ENCODE measurements around the gene CYP39A1.

The CYP39A1 gene, protein sequence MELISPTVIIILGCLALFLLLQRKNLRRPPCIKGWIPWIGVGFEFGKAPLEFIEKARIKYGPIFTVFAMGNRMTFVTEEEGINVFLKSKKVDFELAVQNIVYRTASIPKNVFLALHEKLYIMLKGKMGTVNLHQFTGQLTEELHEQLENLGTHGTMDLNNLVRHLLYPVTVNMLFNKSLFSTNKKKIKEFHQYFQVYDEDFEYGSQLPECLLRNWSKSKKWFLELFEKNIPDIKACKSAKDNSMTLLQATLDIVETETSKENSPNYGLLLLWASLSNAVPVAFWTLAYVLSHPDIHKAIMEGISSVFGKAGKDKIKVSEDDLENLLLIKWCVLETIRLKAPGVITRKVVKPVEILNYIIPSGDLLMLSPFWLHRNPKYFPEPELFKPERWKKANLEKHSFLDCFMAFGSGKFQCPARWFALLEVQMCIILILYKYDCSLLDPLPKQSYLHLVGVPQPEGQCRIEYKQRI

DNA sequence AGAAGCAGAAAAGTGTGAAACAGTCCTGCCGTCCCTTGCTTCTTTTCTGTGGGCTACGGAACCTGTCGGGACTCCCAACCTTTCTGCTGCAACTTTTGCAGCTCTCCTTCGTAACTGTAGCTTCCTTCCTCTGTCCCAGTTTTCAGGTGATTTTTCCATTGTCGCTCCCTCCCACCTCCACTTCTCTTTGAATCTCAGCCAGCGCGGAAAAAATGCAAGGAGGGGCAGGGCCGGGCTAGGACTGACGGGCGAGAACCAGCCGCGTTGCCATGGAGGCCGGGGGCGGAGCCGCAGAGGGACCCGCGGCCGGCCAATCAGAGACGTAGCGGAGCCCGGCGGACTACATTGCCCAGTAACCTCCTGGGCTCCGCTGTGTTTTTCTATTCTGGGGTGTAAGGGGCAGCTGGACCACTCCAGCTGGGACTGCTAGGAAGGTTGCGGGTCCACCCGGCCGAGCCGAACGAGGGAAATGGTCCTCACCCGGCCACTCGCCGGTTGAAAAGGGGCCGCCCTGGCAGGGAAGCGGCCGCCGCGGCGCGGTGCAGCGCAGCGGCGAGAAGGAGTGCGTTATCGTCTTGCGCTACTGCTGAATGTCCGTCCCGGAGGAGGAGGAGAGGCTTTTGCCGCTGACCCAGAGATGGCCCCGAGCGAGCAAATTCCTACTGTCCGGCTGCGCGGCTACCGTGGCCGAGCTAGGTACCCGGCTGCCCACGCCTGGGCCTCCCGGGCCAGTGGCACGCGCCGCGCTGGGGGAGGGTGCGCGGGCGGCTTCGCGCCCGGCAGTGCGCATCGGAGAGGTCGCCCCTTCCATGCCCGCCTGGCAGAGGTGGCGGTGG lies at the start of gene CYP39A1, which contains the start of gene SLC25A27:
Gene CYP39A1, minus strand, starts transcription at position 216 of the 836 bp plus-strand sequence. CDS start 236 bp downstream, outside the sequence.
Gene SLC25A27, plus strand, starts transcription at position 373 of the 836 bp plus-strand sequence. Its CDS starts 218 bp downstream, at position 591.
- DNase-seq (ENCODE audit: low read depth in 2 of 2): peak; percentile 67 to 81

DNA sequence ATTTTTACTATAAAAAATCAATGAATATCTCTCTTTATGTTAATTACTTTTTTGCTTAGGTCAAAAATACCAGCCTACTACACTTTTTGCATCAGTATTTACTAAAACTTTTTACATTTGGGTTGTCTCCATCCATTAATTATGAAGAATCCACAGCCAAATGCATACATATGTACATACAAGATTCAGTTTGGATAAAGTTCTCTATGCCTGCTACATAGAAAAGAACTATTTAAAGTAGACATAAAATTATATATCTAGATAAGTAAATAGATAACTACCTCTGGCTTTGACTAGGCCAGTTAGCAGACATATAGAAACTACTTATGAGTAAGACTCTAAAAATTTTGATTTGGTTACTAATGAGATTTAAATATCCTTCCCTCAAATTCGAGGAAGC lies 47.4 kb upstream of the CYP39A1 start:
- no peak for DNase-seq (ENCODE audit: low read depth in 2 of 2)

DNA sequence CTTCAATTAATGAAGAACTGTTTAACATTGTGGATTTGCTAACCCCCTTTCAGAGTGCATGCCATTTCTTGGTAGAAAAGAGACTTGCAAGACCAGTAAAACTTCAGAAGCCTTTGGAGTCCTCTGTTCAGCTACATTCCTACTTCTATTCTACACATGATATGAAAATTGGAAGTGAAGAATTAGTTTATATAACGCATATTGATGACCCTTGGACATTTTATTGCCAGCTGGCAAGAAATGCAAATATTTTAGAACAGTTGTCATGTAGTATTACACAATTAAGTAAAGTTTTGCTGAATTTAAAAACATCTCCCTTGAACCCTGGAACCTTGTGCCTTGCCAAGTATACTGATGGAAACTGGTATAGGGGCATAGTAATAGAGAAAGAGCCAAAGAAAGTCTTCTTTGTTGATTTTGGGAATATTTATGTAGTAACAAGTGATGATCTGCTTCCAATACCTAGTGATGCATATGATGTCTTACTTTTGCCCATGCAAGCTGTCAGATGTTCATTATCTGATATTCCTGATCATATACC lies 38.4 kb upstream of the CYP39A1 start:
- DNase-seq (ENCODE audit: low read depth in 2 of 2): no peak

DNA sequence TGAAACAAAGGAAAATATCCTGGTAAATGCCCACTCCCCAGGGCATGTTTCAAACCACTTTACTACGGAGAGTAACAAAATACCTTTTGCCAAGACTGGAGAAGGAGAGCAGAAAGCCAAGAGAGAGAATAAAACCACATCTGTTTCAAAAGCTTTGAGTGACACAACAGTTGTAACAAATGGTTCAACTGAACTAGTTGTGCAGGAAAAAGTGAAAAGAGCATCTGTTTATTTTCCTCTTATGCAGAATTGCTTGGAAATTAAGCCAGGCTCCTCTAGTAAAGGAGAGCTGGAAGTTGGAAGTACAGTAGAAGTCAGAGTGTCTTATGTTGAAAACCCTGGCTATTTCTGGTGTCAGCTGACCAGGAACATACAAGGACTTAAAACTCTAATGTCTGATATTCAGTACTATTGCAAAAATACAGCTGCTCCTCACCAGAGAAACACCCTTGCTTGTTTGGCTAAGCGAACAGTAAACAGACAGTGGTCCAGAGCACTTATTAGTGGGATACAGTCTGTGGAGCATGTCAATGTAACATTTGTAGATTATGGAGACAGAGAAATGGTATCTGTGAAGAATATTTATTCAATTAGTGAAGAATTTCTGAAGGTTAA lies 37.6 kb upstream of the CYP39A1 start:
- no peak for DNase-seq (ENCODE audit: low read depth in 2 of 2)

DNA sequence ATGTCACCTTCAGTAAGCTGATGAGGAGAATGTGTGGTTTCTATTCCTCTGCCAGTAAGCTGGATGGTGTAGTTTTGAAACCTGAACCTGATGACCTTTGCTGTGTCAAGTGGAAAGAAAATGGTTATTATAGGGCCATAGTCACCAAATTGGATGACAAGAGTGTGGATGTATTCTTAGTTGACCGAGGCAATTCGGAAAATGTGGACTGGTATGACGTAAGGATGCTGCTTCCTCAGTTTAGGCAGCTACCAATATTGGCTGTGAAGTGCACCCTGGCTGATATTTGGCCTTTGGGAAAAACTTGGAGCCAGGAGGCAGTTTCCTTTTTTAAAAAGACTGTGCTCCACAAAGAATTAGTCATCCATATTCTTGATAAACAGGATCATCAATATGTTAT lies 37.0 kb upstream of the CYP39A1 start:
- no peak for DNase-seq (ENCODE audit: low read depth in 2 of 2)

DNA sequence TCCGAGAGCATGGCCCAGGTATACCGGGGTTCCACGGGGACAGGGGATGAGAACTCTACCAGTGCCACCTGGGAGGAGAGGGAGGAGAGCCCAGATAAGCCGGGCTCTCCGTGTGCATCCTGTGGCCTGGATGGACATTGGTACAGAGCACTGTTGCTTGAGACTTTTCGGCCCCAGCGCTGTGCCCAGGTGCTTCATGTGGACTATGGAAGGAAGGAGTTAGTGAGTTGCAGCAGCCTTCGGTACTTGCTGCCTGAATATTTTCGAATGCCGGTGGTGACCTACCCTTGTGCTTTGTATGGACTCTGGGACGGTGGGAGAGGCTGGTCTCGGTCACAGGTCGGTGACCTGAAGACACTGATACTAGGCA lies 36.3 kb upstream of the CYP39A1 start:
- no peak for DNase-seq (ENCODE audit: low read depth in 2 of 2)

DNA sequence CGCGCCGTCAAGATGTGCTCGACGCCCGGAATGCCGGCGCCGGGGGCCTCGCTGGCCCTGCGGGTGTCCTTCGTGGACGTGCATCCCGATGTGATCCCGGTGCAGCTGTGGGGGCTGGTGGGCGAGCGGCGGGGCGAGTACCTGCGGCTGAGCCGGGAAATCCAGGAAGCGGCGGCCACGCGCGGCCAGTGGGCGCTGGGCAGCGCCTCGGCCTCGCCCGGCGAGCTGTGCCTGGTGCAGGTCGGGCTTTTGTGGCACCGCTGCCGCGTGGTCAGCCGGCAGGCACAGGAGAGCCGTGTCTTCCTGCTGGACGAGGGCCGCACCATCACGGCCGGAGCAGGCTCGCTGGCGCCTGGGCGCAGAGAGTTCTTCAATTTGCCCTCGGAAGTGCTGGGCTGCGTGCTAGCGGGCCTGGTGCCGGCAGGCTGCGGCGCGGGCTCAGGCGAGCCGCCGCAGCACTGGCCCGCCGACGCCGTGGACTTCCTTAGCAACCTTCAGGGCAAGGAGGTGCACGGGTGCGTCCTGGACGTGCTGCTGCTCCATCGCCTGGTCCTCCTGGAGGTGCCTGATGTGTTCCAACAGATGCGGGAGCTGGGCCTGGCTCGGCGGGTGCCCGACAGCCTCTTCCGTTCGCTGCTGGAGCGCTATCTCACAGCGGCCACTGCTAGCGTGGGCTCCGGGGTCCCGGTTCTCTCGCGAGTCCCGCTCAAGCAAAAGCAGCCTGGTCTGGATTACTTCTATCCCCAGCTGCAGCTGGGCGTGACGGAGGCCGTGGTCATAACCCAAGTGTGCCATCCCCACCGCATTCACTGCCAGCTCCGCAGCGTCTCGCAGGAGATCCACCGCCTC lies 35.7 kb upstream of the CYP39A1 start:
- no peak for DNase-seq (ENCODE audit: low read depth in 2 of 2)

DNA sequence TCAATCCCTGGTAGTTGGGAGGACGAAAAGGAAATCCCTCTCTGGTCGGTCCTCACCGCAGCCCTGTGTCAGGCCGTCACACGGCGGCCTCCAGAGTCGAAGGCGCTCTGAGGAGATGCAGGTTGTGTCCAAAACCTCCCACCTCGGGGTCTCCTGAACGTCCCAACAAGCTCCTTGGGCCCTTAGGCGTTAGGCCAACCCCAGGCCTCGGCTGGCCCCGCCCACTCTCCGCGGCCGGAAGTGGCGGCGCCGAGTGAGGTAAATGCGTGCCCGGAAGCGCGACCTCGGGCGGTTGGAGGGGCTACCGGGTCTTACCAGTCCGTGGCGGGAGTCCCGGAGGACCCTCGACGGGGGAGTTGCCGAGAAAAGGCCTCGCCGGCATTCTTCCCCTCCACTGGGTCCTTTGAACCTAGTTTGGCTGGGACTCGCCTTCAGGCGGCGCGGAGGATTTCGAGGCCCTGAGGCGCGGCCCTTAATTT lies 35.0 kb upstream of the CYP39A1 start, which contains the start of gene TDRD6:
Gene TDRD6, plus strand, starts transcription at position 267 of the 479 bp plus-strand sequence. CDS start 244 bp downstream, outside the sequence.
- DNase-seq (ENCODE audit: low read depth in 2 of 2): no peak

DNA sequence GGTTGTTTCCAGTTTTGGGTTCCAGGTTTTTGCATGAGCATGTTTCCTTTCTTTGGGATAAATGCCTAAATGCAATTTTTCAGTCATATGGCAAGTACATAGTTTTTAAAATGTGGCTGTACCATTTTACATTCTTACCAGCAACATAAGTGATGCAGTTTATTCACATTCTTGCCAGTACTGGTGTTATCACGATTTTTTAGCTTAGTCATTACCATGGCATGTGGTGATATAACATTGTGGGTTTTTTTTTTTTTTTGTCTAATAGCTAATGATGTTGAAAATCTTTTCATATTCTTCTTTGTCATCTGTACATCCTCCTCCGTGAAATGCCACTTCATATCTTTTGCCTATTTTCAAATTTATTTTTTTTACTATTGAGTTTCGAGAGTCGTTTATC lies 32.2 kb upstream of the CYP39A1 start:
- DNase-seq (ENCODE audit: low read depth in 2 of 2): no peak

DNA sequence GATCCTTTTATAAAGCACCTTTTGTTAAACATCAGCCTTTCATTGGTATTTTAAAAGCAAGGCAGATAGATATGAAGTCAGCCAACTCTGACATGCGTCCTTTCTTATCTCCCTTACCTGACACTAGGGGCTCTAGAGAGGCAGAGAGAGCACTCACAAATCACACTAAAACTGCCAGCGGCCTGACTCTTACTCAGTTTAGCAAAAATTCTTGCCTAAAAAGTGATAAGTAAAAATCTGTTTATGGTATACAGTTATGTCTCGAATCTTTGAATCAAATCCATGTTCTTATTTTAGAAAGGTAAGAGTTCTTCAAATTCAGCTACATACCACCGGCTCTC lies 24.7 kb upstream of the CYP39A1 start:
- no peak for DNase-seq (ENCODE audit: low read depth in 2 of 2)

DNA sequence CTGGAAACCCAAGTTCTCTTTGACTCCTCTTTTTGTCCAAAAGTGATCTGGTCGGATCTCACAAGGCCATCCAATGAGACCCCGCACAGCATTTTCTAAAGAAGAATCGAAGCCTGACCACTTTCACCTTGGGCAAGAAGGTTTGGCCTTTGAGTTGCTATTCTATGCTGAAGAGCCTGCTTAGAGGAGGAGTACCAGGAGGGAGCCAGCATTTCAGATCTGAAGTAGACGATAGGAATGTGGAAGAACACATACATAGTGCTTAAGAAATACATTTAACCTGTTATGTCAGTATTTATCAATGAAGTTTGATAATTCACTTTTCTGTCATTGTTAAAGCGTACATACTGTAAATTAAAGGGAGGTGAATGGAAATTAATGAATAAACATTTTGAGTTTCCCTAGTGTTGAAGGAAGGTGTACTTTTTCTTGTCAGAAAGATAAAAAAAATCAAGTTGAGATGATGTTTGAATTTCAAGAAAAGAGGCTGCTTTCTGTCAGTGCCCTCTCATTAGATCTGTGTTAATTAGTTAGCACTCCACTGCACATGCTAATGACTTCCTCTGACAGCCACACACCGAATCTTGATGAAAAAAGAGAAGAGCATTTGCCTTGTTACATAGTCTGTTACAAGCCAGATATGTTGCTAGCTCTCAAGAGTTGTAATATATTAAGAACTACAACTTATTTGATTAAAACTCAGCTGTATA lies 24.1 kb upstream of the CYP39A1 start:
- no peak for DNase-seq (ENCODE audit: low read depth in 2 of 2)

DNA sequence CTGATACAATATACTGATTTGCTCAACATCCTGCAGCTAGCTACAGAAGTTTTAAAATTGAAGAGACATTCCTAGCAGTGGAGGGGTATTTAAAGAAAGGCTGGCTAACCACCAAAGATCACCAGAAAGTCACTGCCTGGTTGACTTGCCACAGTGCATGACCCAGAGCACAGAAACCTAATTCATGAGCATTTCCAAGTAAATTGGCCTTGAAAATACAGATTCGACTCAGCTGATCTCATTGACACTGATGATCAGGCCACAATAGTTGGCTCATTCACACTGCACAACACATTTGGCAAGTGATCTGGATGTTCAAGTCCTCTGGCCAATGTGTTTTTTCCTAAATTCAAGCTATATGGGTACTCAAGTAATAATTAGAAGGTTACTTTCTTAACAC lies 21.8 kb upstream of the CYP39A1 start:
- DNase-seq (ENCODE audit: low read depth in 2 of 2): no peak

DNA sequence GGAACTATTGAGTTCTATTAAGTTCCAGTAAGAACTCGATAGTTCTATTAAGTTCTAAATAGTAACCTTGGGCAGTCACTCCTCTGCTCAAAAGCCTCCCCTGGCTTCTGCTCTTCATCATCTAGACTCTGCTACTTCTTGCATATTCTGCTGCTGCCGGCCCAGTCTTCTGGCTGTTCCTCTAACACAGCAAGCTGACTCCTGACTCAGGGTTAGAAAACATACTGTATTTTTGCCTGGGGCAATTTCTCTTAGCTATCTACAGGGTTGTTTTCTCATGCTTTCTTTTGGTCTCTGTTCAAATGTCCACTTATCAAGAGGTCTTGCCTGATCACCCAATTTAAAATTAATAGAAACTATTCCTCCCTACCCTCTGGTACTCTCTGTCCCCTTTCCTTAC lies 14.8 kb upstream of the CYP39A1 start:
- no peak for DNase-seq (ENCODE audit: low read depth in 2 of 2)

DNA sequence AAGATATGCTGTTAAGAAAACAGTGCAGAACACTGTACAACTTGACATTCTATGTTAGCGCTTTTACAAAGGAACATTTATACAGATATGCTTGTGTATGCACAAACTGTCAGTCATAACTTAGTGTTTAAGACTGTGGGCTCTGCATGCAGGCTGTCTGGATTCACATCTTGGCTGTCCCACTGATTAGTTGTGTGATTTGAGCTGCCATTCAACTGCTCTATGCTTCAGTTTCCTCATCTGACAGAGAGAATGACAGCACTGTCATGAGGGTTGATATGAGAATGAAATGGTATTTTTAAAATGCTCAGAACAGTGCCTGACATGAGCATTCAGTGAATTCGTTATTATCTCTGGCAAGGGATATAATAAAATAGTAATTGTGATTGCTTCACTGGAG lies 8.9 kb upstream of the CYP39A1 start:
- no peak for DNase-seq (ENCODE audit: low read depth in 2 of 2)

DNA sequence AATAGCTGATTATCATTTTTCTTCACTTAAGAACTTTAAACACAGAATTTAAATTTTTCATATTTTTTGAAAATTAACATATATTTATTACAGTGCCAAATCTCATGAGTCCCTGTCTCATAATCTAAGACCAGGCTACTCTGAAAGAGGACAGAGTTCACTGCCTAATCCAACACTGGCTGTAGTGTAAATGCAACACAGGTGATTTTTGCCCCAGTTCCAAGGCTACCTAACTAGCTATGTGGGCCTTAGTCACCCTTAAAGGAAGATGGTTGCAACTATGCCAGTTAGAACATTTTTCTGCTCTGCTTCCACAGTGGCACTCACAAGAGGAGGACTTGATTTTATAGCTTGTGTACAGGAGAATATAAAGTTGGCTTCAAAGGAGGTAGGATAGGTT lies 5.0 kb upstream of the CYP39A1 start:
- DNase-seq (ENCODE audit: low read depth in 2 of 2): no peak

DNA sequence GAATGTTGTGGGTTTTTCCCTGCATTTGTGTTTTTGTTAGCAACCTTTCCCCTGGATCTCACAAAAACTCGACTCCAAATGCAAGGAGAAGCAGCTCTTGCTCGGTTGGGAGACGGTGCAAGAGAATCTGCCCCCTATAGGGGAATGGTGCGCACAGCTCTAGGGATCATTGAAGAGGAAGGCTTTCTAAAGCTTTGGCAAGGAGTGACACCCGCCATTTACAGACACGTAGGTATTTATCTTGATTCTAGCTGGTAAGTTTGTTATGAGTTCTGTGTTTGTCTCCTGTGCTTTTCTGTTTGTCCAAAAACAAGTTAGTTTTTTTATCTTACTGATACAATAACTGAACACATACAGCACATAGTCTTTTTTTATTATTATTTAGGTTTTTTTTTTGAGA lies 3.2 kb upstream of the CYP39A1 start:
- DNase-seq (ENCODE audit: low read depth in 2 of 2): no peak

DNA sequence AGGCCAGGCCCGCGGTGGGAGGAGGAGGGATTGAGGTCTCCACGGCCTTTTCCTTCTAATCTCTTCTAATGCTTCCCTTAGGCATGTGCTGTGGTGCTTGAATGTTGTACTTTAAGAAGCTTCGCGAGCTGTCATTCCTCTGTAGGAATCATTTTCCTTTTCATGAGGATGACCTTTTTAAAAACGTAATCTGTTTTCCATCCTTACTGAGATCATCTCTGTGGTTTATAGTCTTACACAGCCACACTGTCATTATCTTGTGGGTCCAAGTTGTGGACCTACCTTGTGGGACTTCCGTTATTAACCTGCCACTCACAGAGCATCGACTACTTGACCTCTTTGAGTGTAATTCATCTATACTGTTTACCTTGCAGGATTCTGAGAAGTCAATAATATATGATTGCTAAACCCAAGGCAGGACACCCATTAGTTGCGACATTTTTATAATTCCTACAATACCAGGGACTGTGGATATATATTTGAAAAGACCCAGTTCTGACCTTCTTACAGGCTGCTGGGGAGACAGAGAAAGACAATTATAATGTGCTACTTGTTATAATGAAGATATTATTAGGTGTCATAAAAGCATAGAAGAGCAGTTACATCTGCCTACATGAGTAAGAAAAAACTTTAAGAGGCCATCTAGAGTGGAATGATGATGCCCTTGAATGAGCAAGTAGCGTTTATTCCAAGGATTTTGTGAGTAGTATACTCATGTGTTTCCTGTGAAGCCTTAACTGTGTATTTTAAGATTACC lies 999 bp upstream of the CYP39A1 start:
- DNase-seq (ENCODE audit: low read depth in 2 of 2): no peak

DNA sequence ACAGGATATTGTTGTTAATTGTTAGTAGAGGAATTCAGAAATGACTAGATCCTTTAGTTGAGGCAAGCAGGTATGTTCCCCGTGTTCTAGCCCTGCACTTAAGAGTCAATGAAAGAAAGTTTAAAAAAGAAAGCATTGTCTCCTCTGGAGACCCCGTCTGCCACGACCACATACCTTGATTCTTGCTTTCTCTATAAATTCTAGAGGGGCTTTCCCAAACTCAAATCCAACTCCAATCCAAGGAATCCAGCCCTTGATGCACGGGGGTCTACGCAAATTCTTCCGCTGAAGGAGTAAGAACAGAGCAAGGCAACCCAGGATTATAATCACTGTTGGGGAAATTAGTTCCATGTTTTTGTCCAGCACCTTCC lies 401 bp downstream of the CYP39A1 start:
- DNase-seq (ENCODE audit: low read depth in 2 of 2): no peak

DNA sequence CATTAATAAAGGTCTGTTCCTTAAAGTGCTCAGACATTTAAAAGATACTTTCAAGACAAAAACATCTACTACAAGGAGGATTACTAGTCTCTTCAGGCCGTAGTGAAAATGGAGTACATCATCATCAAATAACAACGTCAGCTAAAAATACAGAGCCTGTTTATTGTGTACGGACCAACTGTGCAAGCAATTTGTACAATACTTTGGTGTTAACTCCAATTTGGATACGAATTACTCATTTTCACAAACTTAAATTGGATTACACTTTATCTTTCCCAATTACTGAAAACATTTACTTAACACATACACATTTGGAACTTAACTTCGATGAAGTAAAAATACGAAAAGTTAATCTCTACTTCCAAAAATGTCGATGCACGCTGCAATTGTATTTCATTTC lies 802 bp downstream of the CYP39A1 start:
- DNase-seq (ENCODE audit: low read depth in 2 of 2): no peak

DNA sequence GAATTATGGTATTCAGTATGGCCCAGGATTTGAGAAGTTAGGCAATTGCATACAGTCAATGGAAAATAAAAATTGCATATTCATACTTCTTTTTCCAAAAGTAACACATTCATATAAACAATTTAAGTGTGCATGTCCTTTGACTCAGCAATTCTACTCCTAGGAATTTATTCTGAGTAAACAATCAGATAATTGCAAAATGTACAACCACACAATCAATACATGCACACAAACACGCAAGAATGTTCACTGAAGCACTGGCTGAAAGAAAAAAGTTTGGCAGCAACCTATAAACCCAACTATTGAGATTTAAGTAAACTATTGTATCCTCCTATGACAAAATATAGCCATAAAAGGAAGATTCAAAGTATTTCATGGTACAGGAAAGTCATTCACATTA lies 1.6 kb downstream of the CYP39A1 start:
- DNase-seq (ENCODE audit: low read depth in 2 of 2): no peak
